ENCODE results near the gene INO80D.
"Not testable (repeated sequence)": the region's sequence is repeated elsewhere in the genome, so short reads cannot be mapped to it uniquely, and the experiment has no call there.

Gene INO80D

GRCh38 chr2:206028101-206028500 is 57.9 kb downstream of the INO80D start:
- Mint-ChIP-seq H3K9me3 (peaks cover 5% of the 10 kb centered on the region), H3K27me3 (no peaks in the 10 kb centered on the region), H3K36me3 (ENCODE audit: low read depth) (peaks cover 38% of the 10 kb centered on the region), H3K4me1 (peaks cover 40% of the 10 kb centered on the region), H3K4me3 (no peak overlapping the region), H3K27ac (peak overlapping the region; percentile 56)
- DNase-seq (no peak), ATAC-seq (no peak)

DNA sequence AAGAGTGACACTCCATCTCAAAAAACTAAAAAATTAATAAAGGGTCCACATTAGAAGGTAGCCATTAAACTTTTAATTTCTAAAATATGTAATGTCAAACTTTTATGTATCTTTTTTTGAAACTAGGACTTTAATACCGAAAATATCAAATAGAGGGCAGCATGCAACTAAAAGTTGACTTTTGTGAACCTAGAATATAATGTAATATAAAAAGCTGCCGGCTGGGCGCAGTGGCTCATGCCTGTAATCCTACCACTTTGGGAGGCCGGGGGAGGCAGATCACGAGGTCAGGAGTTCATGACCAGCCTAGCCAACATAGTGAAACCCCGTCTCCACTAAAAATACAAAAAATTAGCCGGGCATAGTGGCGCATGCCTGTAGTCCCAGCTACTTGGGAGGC is 62.8 kb downstream of the INO80D start:
- Mint-ChIP-seq H3K36me3 (ENCODE audit: low read depth) (peaks cover 19% of the 10 kb centered on the region), H3K27ac (no peak overlapping the region), H3K4me1 (peaks cover 2% of the 10 kb centered on the region), H3K4me3 (no peak overlapping the region), H3K9me3 (no peaks in the 10 kb centered on the region), H3K27me3 (no peaks in the 10 kb centered on the region)
- DNase-seq (no peak), ATAC-seq (no peak)

- H3K9me3 Mint-ChIP-seq, result peaks cover 15% of the 10 kb centered on the region
- H3K27ac Mint-ChIP-seq, result no peak overlapping the region
- no peak for DNase-seq
- no peak overlapping the region for H3K4me3 Mint-ChIP-seq
- peaks cover 42% of the 10 kb centered on the region for H3K36me3 Mint-ChIP-seq (ENCODE audit: low read depth)
- H3K27me3 Mint-ChIP-seq, result no peaks in the 10 kb centered on the region
- no peak for ATAC-seq
- H3K4me1 Mint-ChIP-seq, result no peaks in the 10 kb centered on the region
These were observed 65.8 kb downstream of the INO80D start for GRCh38 chr2:206020171-206020570.

- peaks cover 63% of the 10 kb centered on the region for H3K36me3 Mint-ChIP-seq (ENCODE audit: low read depth)
- H3K9me3 Mint-ChIP-seq, result peaks cover 15% of the 10 kb centered on the region
- H3K4me1 Mint-ChIP-seq, H3K27me3 Mint-ChIP-seq, H3K27ac Mint-ChIP-seq, H3K4me3 Mint-ChIP-seq, DNase-seq, ATAC-seq: not testable (repeated sequence)
These were observed 70.2 kb downstream of the INO80D start for GRCh38 chr2:206015746-206016145.

DNA sequence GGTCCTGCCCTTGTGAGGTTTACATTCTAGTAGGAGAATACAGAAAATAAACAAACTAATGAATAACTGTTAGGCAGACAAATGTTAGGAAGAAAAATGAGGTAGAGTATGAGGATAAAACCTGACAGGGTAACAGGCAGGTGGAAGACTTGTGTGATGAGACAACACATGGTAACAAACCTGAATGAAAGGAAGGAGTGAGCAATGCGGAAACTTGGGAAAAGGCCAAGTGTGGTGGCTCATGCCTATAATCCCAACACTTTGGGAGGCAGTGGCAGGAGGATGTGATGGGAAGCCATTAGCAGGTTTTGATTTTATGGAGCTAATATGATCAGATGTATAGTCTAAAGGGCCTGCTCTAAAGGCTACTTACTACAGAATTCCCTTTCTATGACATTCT is 74.2 kb downstream of the INO80D start:
- peaks cover 9% of the 10 kb centered on the region for H3K9me3 Mint-ChIP-seq
- no peak overlapping the region for H3K27ac Mint-ChIP-seq
- ATAC-seq, result no peak
- DNase-seq, result no peak
- H3K27me3 Mint-ChIP-seq, result no peaks in the 10 kb centered on the region
- H3K36me3 Mint-ChIP-seq (ENCODE audit: low read depth), result peaks cover 55% of the 10 kb centered on the region
- no peak overlapping the region for H3K4me3 Mint-ChIP-seq
- H3K4me1 Mint-ChIP-seq, result no peaks in the 10 kb centered on the region

DNA sequence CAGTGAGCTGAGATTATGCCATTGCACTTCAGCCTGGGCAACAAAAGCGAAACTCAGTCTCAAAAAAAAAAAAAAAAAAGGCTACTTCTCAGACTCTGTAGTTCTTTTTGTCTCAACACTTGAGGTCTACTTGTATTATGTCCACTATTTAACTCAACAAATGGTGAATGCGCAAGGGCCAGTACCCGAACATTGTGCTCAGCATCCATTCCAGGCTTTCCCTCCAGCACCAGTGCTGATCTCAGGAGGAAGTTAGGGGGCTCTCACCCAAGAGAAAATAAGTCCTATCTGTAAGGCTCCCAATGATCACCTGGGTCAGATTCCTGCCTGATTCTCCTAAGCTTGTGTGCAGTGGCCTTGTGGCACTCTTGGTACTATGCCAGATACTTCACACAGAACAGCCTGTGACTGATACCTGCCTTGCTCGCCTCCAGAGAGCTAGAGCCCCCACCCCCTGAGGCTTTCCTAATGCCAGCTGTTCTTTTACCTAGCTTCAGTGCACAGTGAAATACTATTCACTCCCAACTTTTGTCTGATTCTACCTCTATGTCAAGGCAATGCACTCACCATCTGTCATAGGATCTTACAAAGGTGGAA is 74.9 kb downstream of the INO80D start:
- ATAC-seq, result no peak
- H3K27me3 Mint-ChIP-seq, result no peaks in the 10 kb centered on the region
- H3K4me1 Mint-ChIP-seq, result no peaks in the 10 kb centered on the region
- H3K27ac Mint-ChIP-seq, result peak overlapping the region; percentile 2
- no peak overlapping the region for H3K4me3 Mint-ChIP-seq
- H3K9me3 Mint-ChIP-seq, result peaks cover 2% of the 10 kb centered on the region
- peaks cover 50% of the 10 kb centered on the region for H3K36me3 Mint-ChIP-seq (ENCODE audit: low read depth)
- DNase-seq, result no peak

DNA sequence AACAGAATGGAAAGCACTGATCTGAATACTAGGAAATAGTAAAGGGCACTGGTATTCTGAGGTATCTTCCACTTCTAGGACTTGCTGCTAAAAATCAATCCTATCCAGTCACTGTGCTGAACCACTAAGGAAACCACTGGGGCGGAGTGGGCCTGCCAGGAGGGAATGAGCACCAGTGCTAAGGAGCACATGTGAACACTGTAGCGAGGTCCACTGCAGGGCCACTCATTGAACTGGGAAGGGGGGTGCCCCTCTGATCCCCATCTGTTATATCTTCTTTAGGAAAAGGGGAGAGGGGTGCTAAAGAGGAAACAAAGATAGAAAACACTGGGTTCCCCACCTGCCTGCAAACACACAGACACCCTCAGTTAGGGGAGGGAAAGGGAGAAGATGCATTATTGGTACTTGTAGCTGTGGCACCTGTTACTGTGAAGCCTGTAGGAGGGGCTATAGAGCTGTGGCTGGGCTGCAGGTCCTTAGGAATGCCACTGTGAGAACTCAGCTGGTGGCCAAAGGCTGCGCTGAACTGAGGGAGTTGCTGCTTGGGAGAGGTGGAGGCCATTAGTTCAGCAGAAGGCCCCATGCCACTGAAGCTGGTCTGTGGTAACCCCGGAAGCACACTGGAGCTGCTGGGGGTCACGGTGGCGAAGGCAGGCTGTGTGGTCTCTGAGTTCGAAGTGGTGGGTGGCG is 81.8 kb downstream of the INO80D start:
- peaks cover 38% of the 10 kb centered on the region for H3K36me3 Mint-ChIP-seq (ENCODE audit: low read depth)
- no peaks in the 10 kb centered on the region for H3K27me3 Mint-ChIP-seq
- ATAC-seq, result peak; percentile 33
- no peaks in the 10 kb centered on the region for H3K4me1 Mint-ChIP-seq
- no peak overlapping the region for H3K27ac Mint-ChIP-seq
- DNase-seq, result peak; percentile 10
- no peaks in the 10 kb centered on the region for H3K9me3 Mint-ChIP-seq
- no peak overlapping the region for H3K4me3 Mint-ChIP-seq

- H3K4me1 Mint-ChIP-seq, result peaks cover 3% of the 10 kb centered on the region
- H3K36me3 Mint-ChIP-seq (ENCODE audit: low read depth), result peaks cover 38% of the 10 kb centered on the region
- no peak for ATAC-seq
These were observed 83.5 kb downstream of the INO80D start for GRCh38 chr2:206002440-206002839.

GRCh38 chr2:206001912-206002311 is 84.1 kb downstream of the INO80D start:
- Mint-ChIP-seq H3K9me3 (no peaks in the 10 kb centered on the region), H3K36me3 (ENCODE audit: low read depth) (peaks cover 33% of the 10 kb centered on the region), H3K27me3 (no peaks in the 10 kb centered on the region), H3K27ac (no peak overlapping the region), H3K4me1 (peaks cover 3% of the 10 kb centered on the region), H3K4me3 (no peak overlapping the region)
- ATAC-seq (no peak), DNase-seq (no peak)

More at GRCh38 chr2:206002440-206002839, 83.5 kb downstream of the INO80D start:
- Mint-ChIP-seq H3K9me3 (no peaks in the 10 kb centered on the region), H3K4me3 (no peak overlapping the region), H3K27me3 (no peaks in the 10 kb centered on the region), H3K27ac (no peak overlapping the region)
- DNase-seq, result no peak

- Mint-ChIP-seq H3K4me3 (no peak overlapping the region), H3K4me1 (peaks cover 5% of the 10 kb centered on the region), H3K36me3 (ENCODE audit: low read depth) (peaks cover 29% of the 10 kb centered on the region), H3K27ac (no peak overlapping the region), H3K27me3 (no peaks in the 10 kb centered on the region), H3K9me3 (no peaks in the 10 kb centered on the region)
- no peak for ATAC-seq
- DNase-seq, result no peak
These were observed 85.2 kb downstream of the INO80D start for GRCh38 chr2:206000776-206001175.

DNA sequence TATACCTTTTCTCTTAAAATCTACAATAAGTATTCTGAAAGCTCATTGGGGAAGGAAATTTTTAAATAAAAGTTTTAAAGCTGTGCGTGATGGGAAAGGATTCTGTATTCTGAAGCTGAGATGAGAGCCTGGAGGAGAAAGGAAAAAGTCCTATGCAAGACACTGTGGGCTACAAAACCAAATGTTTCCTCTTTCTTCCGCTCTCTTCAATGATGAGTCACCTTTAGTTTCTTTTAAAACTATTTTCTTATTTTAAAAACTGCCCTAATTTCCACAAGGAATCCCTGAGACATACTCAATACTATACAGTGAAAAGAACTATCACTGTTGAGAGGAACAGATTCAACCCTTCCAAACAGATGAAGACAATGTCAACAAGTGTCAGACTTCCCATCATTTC is 87.4 kb downstream of the INO80D start:
- Mint-ChIP-seq H3K4me1 (peaks cover 5% of the 10 kb centered on the region), H3K27me3 (no peaks in the 10 kb centered on the region), H3K9me3 (no peaks in the 10 kb centered on the region), H3K27ac (no peak overlapping the region), H3K36me3 (ENCODE audit: low read depth) (peaks cover 17% of the 10 kb centered on the region), H3K4me3 (no peak overlapping the region)
- no peak for ATAC-seq
- no peak for DNase-seq

GRCh38 chr2:205996161-205996560 is 89.8 kb downstream of the INO80D start:
- H3K27me3 Mint-ChIP-seq, result no peaks in the 10 kb centered on the region
- ATAC-seq (no peak), DNase-seq (no peak)
- H3K4me3 Mint-ChIP-seq, result no peak overlapping the region
- H3K9me3 Mint-ChIP-seq, result no peaks in the 10 kb centered on the region
- peaks cover 5% of the 10 kb centered on the region for H3K4me1 Mint-ChIP-seq
- no peak overlapping the region for H3K27ac Mint-ChIP-seq
- peaks cover 22% of the 10 kb centered on the region for H3K36me3 Mint-ChIP-seq (ENCODE audit: low read depth)

DNA sequence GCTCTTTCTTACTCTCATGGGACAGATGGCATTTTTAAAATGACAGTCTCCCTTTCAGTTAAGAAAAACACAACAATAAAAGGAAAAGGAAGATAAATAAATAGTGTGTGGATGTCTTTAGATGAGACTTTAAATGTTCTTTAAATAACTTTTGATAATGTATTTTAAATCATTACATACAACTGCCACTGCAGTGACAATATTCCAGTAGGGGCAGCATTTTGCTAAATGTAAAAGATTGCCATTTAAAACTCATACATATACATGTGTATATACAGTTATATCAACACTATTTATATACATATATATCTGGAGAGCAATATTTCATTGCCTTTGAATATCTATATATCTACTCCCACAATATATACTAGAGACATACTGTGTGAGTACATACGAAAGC is 90.7 kb downstream of the INO80D start:
- H3K4me1 Mint-ChIP-seq, result peaks cover 5% of the 10 kb centered on the region
- no peak for DNase-seq
- ATAC-seq, result no peak
- no peaks in the 10 kb centered on the region for H3K9me3 Mint-ChIP-seq
- peaks cover 22% of the 10 kb centered on the region for H3K36me3 Mint-ChIP-seq (ENCODE audit: low read depth)
- H3K27me3 Mint-ChIP-seq, result no peaks in the 10 kb centered on the region
- H3K27ac Mint-ChIP-seq, result no peak overlapping the region
- no peak overlapping the region for H3K4me3 Mint-ChIP-seq

- DNase-seq (no peak), ATAC-seq (no peak)
- Mint-ChIP-seq H3K36me3 (ENCODE audit: low read depth) (peaks cover 22% of the 10 kb centered on the region), H3K4me1 (peaks cover 5% of the 10 kb centered on the region), H3K9me3 (no peaks in the 10 kb centered on the region), H3K27ac (no peak overlapping the region), H3K27me3 (no peaks in the 10 kb centered on the region), H3K4me3 (no peak overlapping the region)
These were observed 91.6 kb downstream of the INO80D start for GRCh38 chr2:205994344-205994743.

- H3K36me3 Mint-ChIP-seq (ENCODE audit: low read depth), result peaks cover 13% of the 10 kb centered on the region
- H3K4me3 Mint-ChIP-seq, result no peak overlapping the region
- no peaks in the 10 kb centered on the region for H3K4me1 Mint-ChIP-seq
- DNase-seq (no peak), ATAC-seq (no peak)
- no peaks in the 10 kb centered on the region for H3K27me3 Mint-ChIP-seq
- H3K27ac Mint-ChIP-seq, result no peak overlapping the region
- H3K9me3 Mint-ChIP-seq, result no peaks in the 10 kb centered on the region
These were observed 95.9 kb downstream of the INO80D start for GRCh38 chr2:205990104-205990503.
